ENCODE data around the gene GNG14. TPM values are rescaled to one million over a fixed set of nuclear protein-coding genes. Genes with fewer than 3 reads are reported as not detected.

The GNG14 gene
- total and polyA plus RNA-seq, 10 of the 15 experiments (the other 5 are each of a cell fraction or from before 2014, with no cell fraction given) = not detected

DNA sequence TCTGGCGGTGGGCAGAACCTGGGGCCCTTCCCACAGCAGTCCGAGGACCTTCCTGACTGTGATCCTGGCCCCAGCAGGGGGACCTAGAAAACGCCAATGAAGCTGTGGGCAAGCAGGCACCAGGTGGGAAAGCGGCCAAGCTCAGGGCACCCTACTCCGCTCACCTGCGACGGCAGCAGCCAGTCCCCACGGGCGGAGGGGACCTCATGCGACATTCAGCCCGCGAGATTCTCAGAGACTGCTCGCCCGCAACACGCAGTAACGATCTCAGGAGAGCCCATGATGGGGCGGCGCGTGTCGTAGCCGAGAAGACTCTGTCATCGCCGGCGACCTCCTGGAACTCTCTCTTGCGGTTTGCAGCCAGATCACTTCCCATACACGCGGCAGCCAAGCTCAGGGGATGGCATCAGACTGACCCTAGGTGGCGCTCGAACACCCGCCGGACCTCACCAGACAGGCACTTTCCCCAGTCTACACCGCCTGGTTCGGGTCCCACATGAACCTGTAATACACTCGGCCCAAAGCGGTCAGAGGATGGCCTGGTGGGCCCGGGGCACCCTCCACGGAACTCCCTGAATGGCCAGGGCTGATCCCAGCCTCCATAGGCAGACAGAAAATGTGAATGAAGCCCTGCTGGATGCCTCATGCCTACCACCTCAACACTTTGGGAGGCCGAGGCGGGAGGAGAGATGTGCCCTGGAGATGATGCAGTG, 47.7 kb upstream of the GNG14 start (continued):
- TF ChIP-seq, protein P1, sequence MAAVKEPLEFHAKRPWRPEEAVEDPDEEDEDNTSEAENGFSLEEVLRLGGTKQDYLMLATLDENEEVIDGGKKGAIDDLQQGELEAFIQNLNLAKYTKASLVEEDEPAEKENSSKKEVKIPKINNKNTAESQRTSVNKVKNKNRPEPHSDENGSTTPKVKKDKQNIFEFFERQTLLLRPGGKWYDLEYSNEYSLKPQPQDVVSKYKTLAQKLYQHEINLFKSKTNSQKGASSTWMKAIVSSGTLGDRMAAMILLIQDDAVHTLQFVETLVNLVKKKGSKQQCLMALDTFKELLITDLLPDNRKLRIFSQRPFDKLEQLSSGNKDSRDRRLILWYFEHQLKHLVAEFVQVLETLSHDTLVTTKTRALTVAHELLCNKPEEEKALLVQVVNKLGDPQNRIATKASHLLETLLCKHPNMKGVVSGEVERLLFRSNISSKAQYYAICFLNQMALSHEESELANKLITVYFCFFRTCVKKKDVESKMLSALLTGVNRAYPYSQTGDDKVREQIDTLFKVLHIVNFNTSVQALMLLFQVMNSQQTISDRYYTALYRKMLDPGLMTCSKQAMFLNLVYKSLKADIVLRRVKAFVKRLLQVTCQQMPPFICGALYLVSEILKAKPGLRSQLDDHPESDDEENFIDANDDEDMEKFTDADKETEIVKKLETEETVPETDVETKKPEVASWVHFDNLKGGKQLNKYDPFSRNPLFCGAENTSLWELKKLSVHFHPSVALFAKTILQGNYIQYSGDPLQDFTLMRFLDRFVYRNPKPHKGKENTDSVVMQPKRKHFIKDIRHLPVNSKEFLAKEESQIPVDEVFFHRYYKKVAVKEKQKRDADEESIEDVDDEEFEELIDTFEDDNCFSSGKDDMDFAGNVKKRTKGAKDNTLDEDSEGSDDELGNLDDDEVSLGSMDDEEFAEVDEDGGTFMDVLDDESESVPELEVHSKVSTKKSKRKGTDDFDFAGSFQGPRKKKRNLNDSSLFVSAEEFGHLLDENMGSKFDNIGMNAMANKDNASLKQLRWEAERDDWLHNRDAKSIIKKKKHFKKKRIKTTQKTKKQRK (IDR thresholded peaks at IDR 0.05; ENCODE audit: low read depth, low read length) = no peak
- TF ChIP-seq, protein P2, sequence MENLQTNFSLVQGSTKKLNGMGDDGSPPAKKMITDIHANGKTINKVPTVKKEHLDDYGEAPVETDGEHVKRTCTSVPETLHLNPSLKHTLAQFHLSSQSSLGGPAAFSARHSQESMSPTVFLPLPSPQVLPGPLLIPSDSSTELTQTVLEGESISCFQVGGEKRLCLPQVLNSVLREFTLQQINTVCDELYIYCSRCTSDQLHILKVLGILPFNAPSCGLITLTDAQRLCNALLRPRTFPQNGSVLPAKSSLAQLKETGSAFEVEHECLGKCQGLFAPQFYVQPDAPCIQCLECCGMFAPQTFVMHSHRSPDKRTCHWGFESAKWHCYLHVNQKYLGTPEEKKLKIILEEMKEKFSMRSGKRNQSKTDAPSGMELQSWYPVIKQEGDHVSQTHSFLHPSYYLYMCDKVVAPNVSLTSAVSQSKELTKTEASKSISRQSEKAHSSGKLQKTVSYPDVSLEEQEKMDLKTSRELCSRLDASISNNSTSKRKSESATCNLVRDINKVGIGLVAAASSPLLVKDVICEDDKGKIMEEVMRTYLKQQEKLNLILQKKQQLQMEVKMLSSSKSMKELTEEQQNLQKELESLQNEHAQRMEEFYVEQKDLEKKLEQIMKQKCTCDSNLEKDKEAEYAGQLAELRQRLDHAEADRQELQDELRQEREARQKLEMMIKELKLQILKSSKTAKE (IDR thresholded peaks at IDR 0.05; ENCODE audit: low read depth, poor library complexity, severe bottlenecking) = peak; percentile 27
- TF ChIP-seq, protein P3, sequence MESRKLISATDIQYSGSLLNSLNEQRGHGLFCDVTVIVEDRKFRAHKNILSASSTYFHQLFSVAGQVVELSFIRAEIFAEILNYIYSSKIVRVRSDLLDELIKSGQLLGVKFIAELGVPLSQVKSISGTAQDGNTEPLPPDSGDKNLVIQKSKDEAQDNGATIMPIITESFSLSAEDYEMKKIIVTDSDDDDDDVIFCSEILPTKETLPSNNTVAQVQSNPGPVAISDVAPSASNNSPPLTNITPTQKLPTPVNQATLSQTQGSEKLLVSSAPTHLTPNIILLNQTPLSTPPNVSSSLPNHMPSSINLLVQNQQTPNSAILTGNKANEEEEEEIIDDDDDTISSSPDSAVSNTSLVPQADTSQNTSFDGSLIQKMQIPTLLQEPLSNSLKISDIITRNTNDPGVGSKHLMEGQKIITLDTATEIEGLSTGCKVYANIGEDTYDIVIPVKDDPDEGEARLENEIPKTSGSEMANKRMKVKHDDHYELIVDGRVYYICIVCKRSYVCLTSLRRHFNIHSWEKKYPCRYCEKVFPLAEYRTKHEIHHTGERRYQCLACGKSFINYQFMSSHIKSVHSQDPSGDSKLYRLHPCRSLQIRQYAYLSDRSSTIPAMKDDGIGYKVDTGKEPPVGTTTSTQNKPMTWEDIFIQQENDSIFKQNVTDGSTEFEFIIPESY (IDR thresholded peaks at IDR 0.05) = no peak
- TF ChIP-seq ATF7 (IDR thresholded peaks at IDR 0.05; ENCODE audit: low read depth) (no peak; the same call in 1 of the 2 replicates), SP1 (IDR thresholded peaks at IDR 0.05; ENCODE audit: low read depth, low read length) (peak; percentile 21), LARP7 (IDR thresholded peaks at IDR 0.05) (peak; percentile 68; the same call in 1 of the 2 replicates), POU2F2 (IDR thresholded peaks at IDR 0.05; ENCODE audit: borderline replicate concordance, low read depth, low read length) (no peak), NFYB (IDR thresholded peaks at IDR 0.05; ENCODE audit: insufficient read depth, low read depth, low read length) (no peak), TCF3 (IDR thresholded peaks at IDR 0.05; ENCODE audit: borderline replicate concordance, insufficient read depth, low read depth, low read length) (no peak), ZZZ3 (IDR thresholded peaks at IDR 0.05; ENCODE audit: control insufficient read depth, insufficient read length, low read depth) (no peak)
- TF ChIP-seq, protein P4, sequence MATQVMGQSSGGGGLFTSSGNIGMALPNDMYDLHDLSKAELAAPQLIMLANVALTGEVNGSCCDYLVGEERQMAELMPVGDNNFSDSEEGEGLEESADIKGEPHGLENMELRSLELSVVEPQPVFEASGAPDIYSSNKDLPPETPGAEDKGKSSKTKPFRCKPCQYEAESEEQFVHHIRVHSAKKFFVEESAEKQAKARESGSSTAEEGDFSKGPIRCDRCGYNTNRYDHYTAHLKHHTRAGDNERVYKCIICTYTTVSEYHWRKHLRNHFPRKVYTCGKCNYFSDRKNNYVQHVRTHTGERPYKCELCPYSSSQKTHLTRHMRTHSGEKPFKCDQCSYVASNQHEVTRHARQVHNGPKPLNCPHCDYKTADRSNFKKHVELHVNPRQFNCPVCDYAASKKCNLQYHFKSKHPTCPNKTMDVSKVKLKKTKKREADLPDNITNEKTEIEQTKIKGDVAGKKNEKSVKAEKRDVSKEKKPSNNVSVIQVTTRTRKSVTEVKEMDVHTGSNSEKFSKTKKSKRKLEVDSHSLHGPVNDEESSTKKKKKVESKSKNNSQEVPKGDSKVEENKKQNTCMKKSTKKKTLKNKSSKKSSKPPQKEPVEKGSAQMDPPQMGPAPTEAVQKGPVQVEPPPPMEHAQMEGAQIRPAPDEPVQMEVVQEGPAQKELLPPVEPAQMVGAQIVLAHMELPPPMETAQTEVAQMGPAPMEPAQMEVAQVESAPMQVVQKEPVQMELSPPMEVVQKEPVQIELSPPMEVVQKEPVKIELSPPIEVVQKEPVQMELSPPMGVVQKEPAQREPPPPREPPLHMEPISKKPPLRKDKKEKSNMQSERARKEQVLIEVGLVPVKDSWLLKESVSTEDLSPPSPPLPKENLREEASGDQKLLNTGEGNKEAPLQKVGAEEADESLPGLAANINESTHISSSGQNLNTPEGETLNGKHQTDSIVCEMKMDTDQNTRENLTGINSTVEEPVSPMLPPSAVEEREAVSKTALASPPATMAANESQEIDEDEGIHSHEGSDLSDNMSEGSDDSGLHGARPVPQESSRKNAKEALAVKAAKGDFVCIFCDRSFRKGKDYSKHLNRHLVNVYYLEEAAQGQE (IDR thresholded peaks at IDR 0.05; ENCODE audit: low read depth, low read length) = no peak
- TF ChIP-seq, protein P5, sequence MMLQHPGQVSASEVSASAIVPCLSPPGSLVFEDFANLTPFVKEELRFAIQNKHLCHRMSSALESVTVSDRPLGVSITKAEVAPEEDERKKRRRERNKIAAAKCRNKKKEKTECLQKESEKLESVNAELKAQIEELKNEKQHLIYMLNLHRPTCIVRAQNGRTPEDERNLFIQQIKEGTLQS (IDR thresholded peaks at IDR 0.05; ENCODE audit: borderline replicate concordance, extremely low read depth, low read depth, low read length) = no peak
